H9 (cell line): ENCODE measurements around the gene SLC1A7. TPM values are rescaled to one million over a fixed set of nuclear protein-coding genes. Genes with fewer than 3 reads are reported as not detected.

Source experiments
- DNase-seq: peaks from one replicate; pipeline ENCODE4 v3.0.0-alpha.2; 2017
- H2AFZ ChIP-seq: one replicate; pipeline ENCODE4 v1.6.1; 2013; ENCODE audit warnings: mild to moderate bottlenecking, low read length, control low read depth, moderate library complexity
- H2AK5ac ChIP-seq: 2 replicates; pipeline ENCODE4 v1.6.1; 2013; ENCODE audit warnings: low read length, control low read depth, mixed read lengths; ENCODE audit not compliant: insufficient read length
- H2BK120ac ChIP-seq: one replicate; pipeline ENCODE4 v1.6.1; 2013; ENCODE audit warnings: low read depth, mild to moderate bottlenecking, low read length, control low read depth, inconsistent platforms; ENCODE audit not compliant: poor library complexity, severe bottlenecking
- H2BK12ac ChIP-seq: 2 replicates; pipeline ENCODE4 v1.6.1; 2013; ENCODE audit warnings: low read length, control low read depth, mixed read lengths, low read depth; ENCODE audit not compliant: insufficient read length
- H2BK15ac ChIP-seq: 2 replicates; pipeline ENCODE4 v1.6.1; 2013; ENCODE audit warnings: low read depth, low read length, control low read depth
- H2BK20ac ChIP-seq: one replicate; pipeline ENCODE4 v1.6.1; 2013; ENCODE audit warnings: low read depth, mild to moderate bottlenecking, low read length, control low read depth, inconsistent platforms; ENCODE audit not compliant: poor library complexity, severe bottlenecking
- H2BK5ac ChIP-seq: 2 replicates; pipeline ENCODE4 v1.6.1; 2013; ENCODE audit warnings: low read length, control low read depth, mixed read lengths; ENCODE audit not compliant: insufficient read length
- H3K14ac ChIP-seq: 2 replicates; pipeline ENCODE4 v1.6.1; 2013; ENCODE audit warnings: low read length, control low read depth; ENCODE audit not compliant: insufficient read depth
- H3K18ac ChIP-seq: 2 replicates; pipeline ENCODE4 v1.6.1; 2013; ENCODE audit warnings: low read depth, mild to moderate bottlenecking, mixed read lengths, low read length, control low read depth; ENCODE audit not compliant: insufficient read length
- H3K23ac ChIP-seq: 2 replicates; pipeline ENCODE4 v1.6.1; 2013; ENCODE audit warnings: low read length, control low read depth, mixed read lengths, low read depth; ENCODE audit not compliant: insufficient read length
- H3K23me2 ChIP-seq: 2 replicates; pipeline ENCODE4 v1.6.1; 2013; ENCODE audit warnings: low read depth, mild to moderate bottlenecking, mixed read lengths, low read length, control low read depth; ENCODE audit not compliant: insufficient read length, poor library complexity, severe bottlenecking
- H3K27ac ChIP-seq: 2 replicates; pipeline ENCODE4 v1.5.1; 2013; ENCODE audit warnings: low read length, control low read depth, mixed read lengths, low read depth; ENCODE audit not compliant: insufficient read length
- H3K27me3 ChIP-seq: 2 replicates; pipeline ENCODE4 v1.6.1; 2013; ENCODE audit warnings: low read length, control low read depth, inconsistent platforms; ENCODE audit not compliant: insufficient read depth
- H3K4ac ChIP-seq: 2 replicates; pipeline ENCODE4 v1.6.1; 2013; ENCODE audit warnings: low read depth, mild to moderate bottlenecking, control low read depth, inconsistent platforms, low read length, moderate library complexity
- H3K4me1 ChIP-seq: 2 replicates; pipeline ENCODE4 v1.6.1; 2013; ENCODE audit warnings: low read length, control low read depth, inconsistent platforms; ENCODE audit not compliant: insufficient read depth
- H3K4me2 ChIP-seq: 2 replicates; pipeline ENCODE4 v1.6.1; 2013; ENCODE audit warnings: low read length, control low read depth, mixed read lengths; ENCODE audit not compliant: insufficient read length, insufficient read depth
- H3K56ac ChIP-seq: 2 replicates; pipeline ENCODE4 v1.6.1; 2013; ENCODE audit warnings: low read depth, mild to moderate bottlenecking, mixed read lengths, low read length, control low read depth; ENCODE audit not compliant: insufficient read length
- H3K79me1 ChIP-seq: 2 replicates; pipeline ENCODE4 v1.6.1; 2013; ENCODE audit warnings: low read depth, mild to moderate bottlenecking, moderate library complexity, low read length, control low read depth, inconsistent platforms; ENCODE audit not compliant: insufficient read depth, poor library complexity, severe bottlenecking
- H3K79me2 ChIP-seq: 2 replicates; pipeline ENCODE4 v1.6.1; 2013; ENCODE audit warnings: low read length, control low read depth, inconsistent platforms; ENCODE audit not compliant: insufficient read depth
- H3K9ac ChIP-seq: 2 replicates; pipeline ENCODE4 v1.6.1; 2013; ENCODE audit warnings: low read length, control low read depth, mixed read lengths; ENCODE audit not compliant: insufficient read length; ENCODE audit errors: extremely low read depth
- H3K9me3 ChIP-seq: one replicate; pipeline ENCODE4 v1.6.1; 2013; ENCODE audit warnings: low read depth, low read length, inconsistent platforms; ENCODE audit not compliant: control insufficient read depth
- H3T11ph ChIP-seq: one replicate; pipeline ENCODE4 v1.6.1; 2013; ENCODE audit warnings: mild to moderate bottlenecking, low read length, control low read depth, inconsistent platforms
- H4K20me1 ChIP-seq: one replicate; pipeline ENCODE4 v1.6.1; 2013; ENCODE audit not compliant: control insufficient read depth, insufficient read length, insufficient read depth
- H4K5ac ChIP-seq: 2 replicates; pipeline ENCODE4 v1.6.1; 2013; ENCODE audit warnings: low read depth, mild to moderate bottlenecking, mixed read lengths, low read length, control low read depth; ENCODE audit not compliant: insufficient read length
- H4K8ac ChIP-seq: replicated peaks from 2 replicates; pipeline ENCODE4 v1.6.1; 2013; ENCODE audit warnings: low read length, control low read depth, mixed read lengths, low read depth; ENCODE audit not compliant: insufficient read length
- H4K91ac ChIP-seq: 2 replicates; pipeline ENCODE4 v1.6.1; 2013; ENCODE audit warnings: low read depth, mild to moderate bottlenecking, moderate library complexity, mixed read lengths, low read length, control low read depth; ENCODE audit not compliant: insufficient read length
- H3K27ac Mint-ChIP-seq, 3 experiments: 2 replicates in 2 of 3; 3 replicates in 1 of 3; pipeline ENCODE4 v1.8.0; 2020 to 2021; ENCODE audit warnings: mixed read lengths in 3 of 3, mild to moderate bottlenecking in 1 of 3, moderate library complexity in 1 of 3
- H3K27me3 Mint-ChIP-seq: 2 replicates; pipeline ENCODE4 v1.8.0; 2021; ENCODE audit warnings: low read depth, mild to moderate bottlenecking, moderate library complexity, mixed read lengths
- H3K36me3 Mint-ChIP-seq, 3 experiments: 2 replicates in 2 of 3; 3 replicates in 1 of 3; pipeline ENCODE4 v1.8.0; 2020 to 2021; ENCODE audit warnings: low read depth in 3 of 3, mixed read lengths in 3 of 3; ENCODE audit not compliant: insufficient read depth in 1 of 3
- H3K4me1 Mint-ChIP-seq, 2 experiments: 2 replicates each; pipeline ENCODE4 v1.8.0; 2020; ENCODE audit warnings: mixed read lengths in 2 of 2
- H3K4me3 Mint-ChIP-seq, 2 experiments: 2 replicates in 1 of 2; 3 replicates in 1 of 2; pipeline ENCODE4 v1.8.0; 2020 to 2021; ENCODE audit warnings: mild to moderate bottlenecking in 2 of 2, mixed read lengths in 2 of 2, moderate library complexity in 1 of 2
- H3K9me3 Mint-ChIP-seq, 2 experiments: 2 replicates in 1 of 2; 3 replicates in 1 of 2; pipeline ENCODE4 v1.8.0; 2020; ENCODE audit warnings: mild to moderate bottlenecking in 2 of 2, mixed read lengths in 2 of 2, moderate library complexity in 1 of 2
- WGBS: extraction: QIAGEN DNeasy Blood & Tissue Kit; methylation state at CpG from one replicate; pipeline ENCODE4 v1.1.7; 2013; ENCODE audit warnings: missing lambda C conversion rate, low lambda C conversion rate, mixed read lengths; ENCODE audit not compliant: insufficient read length; ENCODE audit errors: extremely low coverage; 5-methylcytosine and 5-hydroxymethylcytosine counted together
- total RNA-seq: library from RNA; stranded (reverse); gene quantifications from 2 replicates; pipeline ENCODE4 v1.2.1, GENCODE V29; 2021
- TF ChIP-seq, protein P1 (sequence below): fragments of 200-600 bp; sonication (generic); conservative IDR thresholded peaks from 3 replicates; pipeline ENCODE4 v1.8.0; 2021; ENCODE audit warnings: antibody characterized with exemption, mild to moderate bottlenecking

The SLC1A7 gene
- total RNA-seq, 1 experiment from 2014 or later: not detected

DNA sequence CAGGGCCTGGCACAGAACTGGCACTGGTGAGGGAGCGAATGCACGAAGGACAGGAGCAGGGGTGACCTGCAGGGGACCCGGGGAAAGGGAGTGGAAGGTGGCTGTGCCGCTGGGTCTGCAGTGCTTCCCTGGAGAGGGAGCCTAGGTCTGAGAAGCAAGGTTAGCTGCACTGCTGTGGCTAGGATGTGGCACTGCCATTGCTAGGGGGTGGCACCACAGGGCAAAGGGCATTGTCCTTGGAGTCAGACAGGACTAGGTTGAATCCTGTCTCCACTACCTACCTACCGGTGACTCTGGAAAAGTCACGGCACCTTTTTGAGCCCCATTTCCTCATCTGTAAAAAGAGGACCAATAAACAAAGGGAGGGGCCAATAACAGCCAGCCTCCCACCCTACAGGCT lies 28.3 kb downstream of the SLC1A7 start:
- H3K79me2 ChIP-seq: no peaks in the 10 kb centered on the region
- peaks cover 36 to 50% of the 10 kb centered on the region in 2 experiments for H3K4me1 Mint-ChIP-seq
- no peak overlapping the region for H2AFZ ChIP-seq
- H2BK120ac ChIP-seq: no peak overlapping the region
- H3K9me3 ChIP-seq: no peaks in the 10 kb centered on the region
- no peak for DNase-seq
- no peak overlapping the region for H2BK12ac ChIP-seq
- TF ChIP-seq, protein P1, sequence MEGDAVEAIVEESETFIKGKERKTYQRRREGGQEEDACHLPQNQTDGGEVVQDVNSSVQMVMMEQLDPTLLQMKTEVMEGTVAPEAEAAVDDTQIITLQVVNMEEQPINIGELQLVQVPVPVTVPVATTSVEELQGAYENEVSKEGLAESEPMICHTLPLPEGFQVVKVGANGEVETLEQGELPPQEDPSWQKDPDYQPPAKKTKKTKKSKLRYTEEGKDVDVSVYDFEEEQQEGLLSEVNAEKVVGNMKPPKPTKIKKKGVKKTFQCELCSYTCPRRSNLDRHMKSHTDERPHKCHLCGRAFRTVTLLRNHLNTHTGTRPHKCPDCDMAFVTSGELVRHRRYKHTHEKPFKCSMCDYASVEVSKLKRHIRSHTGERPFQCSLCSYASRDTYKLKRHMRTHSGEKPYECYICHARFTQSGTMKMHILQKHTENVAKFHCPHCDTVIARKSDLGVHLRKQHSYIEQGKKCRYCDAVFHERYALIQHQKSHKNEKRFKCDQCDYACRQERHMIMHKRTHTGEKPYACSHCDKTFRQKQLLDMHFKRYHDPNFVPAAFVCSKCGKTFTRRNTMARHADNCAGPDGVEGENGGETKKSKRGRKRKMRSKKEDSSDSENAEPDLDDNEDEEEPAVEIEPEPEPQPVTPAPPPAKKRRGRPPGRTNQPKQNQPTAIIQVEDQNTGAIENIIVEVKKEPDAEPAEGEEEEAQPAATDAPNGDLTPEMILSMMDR: no peak
- H3K4me3 Mint-ChIP-seq: no peak overlapping the region
- H4K5ac ChIP-seq: no peak overlapping the region
- no peaks in the 10 kb centered on the region for H3K23me2 ChIP-seq
- no peaks in the 10 kb centered on the region for H3K36me3 Mint-ChIP-seq
- no peak overlapping the region for H2AK5ac ChIP-seq
- H3T11ph ChIP-seq: no peak overlapping the region
- H2BK20ac ChIP-seq: no peak overlapping the region
- no peak overlapping the region for H4K91ac ChIP-seq
- no peak overlapping the region for H3K4me2 ChIP-seq
- no peak overlapping the region for H3K23ac ChIP-seq
- H3K18ac ChIP-seq: no peak overlapping the region
- no peak overlapping the region for H3K56ac ChIP-seq
- H3K9ac ChIP-seq: no peak overlapping the region
- H3K27ac ChIP-seq: no peak overlapping the region
- H3K9me3 Mint-ChIP-seq: peaks cover 4 to 9% of the 10 kb centered on the region in 2 experiments; a peak in 2 of 5 replicates
- no CpG with 5 or more reads among the region's 6 CpGs for WGBS
- no peak overlapping the region for H4K8ac ChIP-seq
- H3K4ac ChIP-seq: no peak overlapping the region
- H3K14ac ChIP-seq: no peak overlapping the region
- H2BK5ac ChIP-seq: no peak overlapping the region
- H3K27ac Mint-ChIP-seq: no peak overlapping the region
- H3K27me3 Mint-ChIP-seq: peaks cover 24% of the 10 kb centered on the region
- H4K20me1 ChIP-seq: peaks cover 2% of the 10 kb centered on the region
- no peaks in the 10 kb centered on the region; the same call in 1 of the 2 replicates for H3K4me1 ChIP-seq
- no peak overlapping the region for H2BK15ac ChIP-seq
- no peaks in the 10 kb centered on the region for H3K27me3 ChIP-seq
- H3K79me1 ChIP-seq: no peaks in the 10 kb centered on the region
